HepG2 (cell line): ENCODE measurements around the gene KPNA3. TPM values are rescaled to one million over a fixed set of nuclear protein-coding genes. Genes with fewer than 3 reads are reported as not detected.
A peak's percentile ranks its signal among the peaks of the same experiment; 100 is the strongest.

Experiments
- EP300 ChIP-seq, 3 experiments: sonication (generic) in 1 of 3; formaldehyde crosslinking in 1 of 3; IDR thresholded peaks; 2 replicates each; pipeline versions ENCODE4 v1.5.1 to v1.6.1; 2011 to 2020; ENCODE audit warnings: low read depth in 2 of 3, low read length in 2 of 3, borderline replicate concordance in 1 of 3, improper control_type of control experiment in 1 of 3, mild to moderate bottlenecking in 1 of 3, missing genetic modification reagents in 1 of 3, moderate library complexity in 1 of 3
- GMEB2 ChIP-seq: IDR thresholded peaks from 2 replicates; pipeline ENCODE4 v1.6.1; 2016; ENCODE audit warnings: missing biosample characterization, missing genetic modification reagents, low read depth
- GZF1 ChIP-seq: sonication (generic); formaldehyde crosslinking; IDR thresholded peaks from 2 replicates; pipeline ENCODE4 v1.5.1; 2020; ENCODE audit warnings: mild to moderate bottlenecking, missing genetic modification reagents
- HNF1A ChIP-seq, 2 experiments: sonication (generic) in 1 of 2; formaldehyde crosslinking in 1 of 2; IDR thresholded peaks; 2 replicates each; pipeline versions ENCODE4 v1.4.0 to v1.6.1; 2016 to 2020; ENCODE audit warnings: borderline replicate concordance in 1 of 2, low read depth in 1 of 2, mild to moderate bottlenecking in 1 of 2, missing genetic modification reagents in 1 of 2
- MBD4 ChIP-seq: IDR thresholded peaks from 2 replicates; pipeline ENCODE4 v1.6.1; 2012; ENCODE audit warnings: low read length, inconsistent platforms, borderline replicate concordance
- MTA3 ChIP-seq: sonication (generic); formaldehyde crosslinking; IDR thresholded peaks from 2 replicates; pipeline ENCODE4 v1.4.0; 2020; ENCODE audit warnings: missing genetic modification reagents
- NFKBIZ ChIP-seq: IDR thresholded peaks from 2 replicates; pipeline ENCODE4 v1.6.1; 2018; ENCODE audit warnings: missing genetic modification reagents, missing compliant biosample characterization
- PITX1 ChIP-seq: sonication (generic); formaldehyde crosslinking; IDR thresholded peaks from 2 replicates; pipeline ENCODE4 v1.5.1; 2020; ENCODE audit warnings: mild to moderate bottlenecking, missing genetic modification reagents
- TBX3 ChIP-seq: fragments of 450-650 bp; IDR thresholded peaks from 2 replicates; pipeline ENCODE4 v1.6.1; 2017; ENCODE audit warnings: antibody characterized with exemption, mild to moderate bottlenecking, inconsistent platforms, borderline replicate concordance
- TCF7 ChIP-seq: sonication (generic); IDR thresholded peaks from 2 replicates; pipeline ENCODE4 v1.6.1; 2016; ENCODE audit warnings: antibody characterized with exemption, low read depth
- ZBTB34 ChIP-seq: sonication (generic); formaldehyde crosslinking; IDR thresholded peaks from 2 replicates; pipeline ENCODE4 v1.8.0; 2022; ENCODE audit warnings: mild to moderate bottlenecking, missing genetic modification reagents
- ZNF552 ChIP-seq: sonication (generic); formaldehyde crosslinking; IDR thresholded peaks from 2 replicates; pipeline ENCODE4 v1.9.0; 2022; ENCODE audit warnings: missing genetic modification reagents, mild to moderate bottlenecking, borderline replicate concordance
- ZNF605 ChIP-seq: sonication (generic); formaldehyde crosslinking; IDR thresholded peaks from 2 replicates; pipeline ENCODE4 v1.8.0; 2022; ENCODE audit warnings: mild to moderate bottlenecking, missing genetic modification reagents
- ZNF646 ChIP-seq: sonication (generic); formaldehyde crosslinking; IDR thresholded peaks from 2 replicates; pipeline ENCODE4 v1.9.0; 2021; ENCODE audit warnings: mild to moderate bottlenecking, missing genetic modification reagents
- ZNF850 ChIP-seq: sonication (generic); formaldehyde crosslinking; conservative IDR thresholded peaks from 2 replicates; pipeline ENCODE4 v1.9.0; 2021; ENCODE audit warnings: mild to moderate bottlenecking, missing genetic modification reagents
- polyA plus RNA-seq, 8 experiments: library from polyadenylated mRNA; depleted of rRNA in 3 of 8; stranded (reverse) in 7 of 8; unstranded in 1 of 8; fragments of >200 nt; fragmentation: Illumina TruSeq in 4 of 8; extraction: Trizol in 4 of 8; gene quantifications; 2 replicates each; pipeline versions ENCODE4 v1.2.1 to v1.2.3, GENCODE V29; 2011 to 2016; ENCODE audit warnings: low read depth in 4 of 8, missing spikeins in 1 of 8, mixed read lengths in 1 of 8; ENCODE audit not compliant: insufficient read depth in 1 of 8
- total RNA-seq, 5 experiments: library from RNA; depleted of rRNA; stranded (reverse); fragments of >200 nt; fragmentation: Illumina TruSeq; extraction: Trizol; gene quantifications; 2 replicates each; pipeline ENCODE4 v1.2.3, GENCODE V29; 2016; ENCODE audit warnings: low read depth in 1 of 5

KPNA3 gene
- total and polyA plus RNA-seq, 2 of the 13 experiments (the other 11 are each of a cell fraction or from before 2014, with no cell fraction given): 13.0 to 28.9 TPM

- no peak for TF ChIP-seq ZNF850
- no peak for TF ChIP-seq GMEB2 (CRISPR knock-in tag)
- TF ChIP-seq HNF1A (IDR thresholded peaks at IDR 0.05; ENCODE audit: low read depth): no peak
- 0 out of 2 replicates have a peak, but pooled peaks have one; percentile 20 for TF ChIP-seq HNF1A (CRISPR knock-in tag; IDR thresholded peaks at IDR 0.05; ENCODE audit: borderline replicate concordance)
- peak; percentile 71; the same call in 1 of the 2 replicates for TF ChIP-seq ZNF646 (CRISPR knock-in tag)
- no peak for TF ChIP-seq ZNF605 (CRISPR knock-in tag)
- peak; percentile 53; the same call in 1 of the 2 replicates for TF ChIP-seq PITX1 (CRISPR knock-in tag)
- TF ChIP-seq ZBTB34 (CRISPR knock-in tag): no peak
- no peak for TF ChIP-seq ZNF552
- TF ChIP-seq MTA3: no peak
- no peak for TF ChIP-seq NFKBIZ (CRISPR knock-in tag)
- TF ChIP-seq MBD4: no peak
- 0 out of 2 replicates have a peak, but pooled peaks have one; percentile 19 for TF ChIP-seq TBX3
- no peak for TF ChIP-seq EP300 (IDR thresholded peaks at IDR 0.05; ENCODE audit: low read depth in 2 of 2, low read length in 2 of 2)
- peak; percentile 27; the same call in 1 of the 2 replicates for TF ChIP-seq EP300 (CRISPR knock-in tag; IDR thresholded peaks at IDR 0.05; ENCODE audit: borderline replicate concordance)
- peak; percentile 84 for TF ChIP-seq TCF7
- TF ChIP-seq GZF1 (CRISPR knock-in tag): no peak
Observed at GRCh38 chr13:49838989-49839388, 46.5 kb upstream of the KPNA3 start (continued).
